C4-2B (cell line): ENCODE data around the gene PELI2.

Source experiments
- CTCF ChIP-seq: fragments of 450-650 bp; conservative IDR thresholded peaks from 2 replicates; pipeline ENCODE4 v1.5.1; 2017; ENCODE audit warnings: mild to moderate bottlenecking
- ZFX ChIP-seq: fragments of 450-650 bp; IDR thresholded peaks from 2 replicates; pipeline ENCODE4 v1.6.1; 2017

DNA sequence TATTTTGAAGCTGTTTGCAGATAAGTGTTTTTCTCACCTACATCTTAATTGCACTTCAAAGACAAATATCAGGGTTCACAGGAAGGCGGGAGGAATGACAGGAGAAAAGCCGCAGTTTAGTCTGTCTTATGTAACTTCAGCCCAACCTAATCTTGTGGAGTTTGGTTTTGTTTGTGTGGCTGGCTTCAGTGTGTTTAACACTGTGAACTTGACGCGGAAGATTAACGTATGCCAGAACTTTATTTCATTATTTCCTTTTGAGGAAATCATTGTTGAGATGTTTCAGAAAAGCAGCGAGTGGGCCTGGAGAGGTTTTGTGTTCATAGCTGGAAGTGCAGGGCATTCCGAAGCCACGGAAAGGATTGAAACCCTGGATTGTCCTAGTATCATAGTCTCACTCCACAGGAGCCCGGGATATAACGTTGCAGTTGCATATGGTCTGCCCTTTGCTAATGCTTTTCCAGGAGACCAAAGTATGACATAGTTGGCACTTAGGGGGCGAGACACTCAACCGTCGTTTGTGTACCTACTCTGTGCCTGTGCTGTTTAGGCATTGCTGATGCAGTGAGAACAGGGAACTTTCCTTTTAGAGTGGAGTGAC lies 2.0 kb downstream of the PELI2 start:
- no peak for TF ChIP-seq CTCF
- TF ChIP-seq ZFX: no peak
